ENCODE results near the gene NPR1.

Gene NPR1

GRCh38 chr1:153678519-153679336 lies at the start of gene NPR1:
Gene NPR1, plus strand, starts transcription at chr1:153678688. Its CDS starts 421 bp downstream, at chr1:153679109.
- TF ChIP-seq CTCF (conservative IDR thresholded peaks at IDR 0.05; ENCODE audit: low read depth, low read length), result no peak
- H3K4me3 ChIP-seq (ENCODE audit: low read length), result peak within 1 kb of the TSS; percentile 14
- DNase-seq (ENCODE audit: low read depth), result no peak

GRCh38 chr1:153629343-153629665 lies 49.2 kb upstream of the NPR1 start:
- DNase-seq (ENCODE audit: low read depth), result no peak

GRCh38 chr1:153629971-153630370 lies 48.5 kb upstream of the NPR1 start:
- no peak for DNase-seq (ENCODE audit: low read depth)
- no peak overlapping the region for H3K4me3 ChIP-seq (ENCODE audit: low read length)
- TF ChIP-seq CTCF (conservative IDR thresholded peaks at IDR 0.05; ENCODE audit: low read depth, low read length), result no peak

More at GRCh38 chr1:153629343-153629665, 49.2 kb upstream of the NPR1 start:
- TF ChIP-seq CTCF (conservative IDR thresholded peaks at IDR 0.05; ENCODE audit: low read depth, low read length), result no peak
- H3K4me3 ChIP-seq (ENCODE audit: low read length), result no peak overlapping the region

GRCh38 chr1:153630384-153630783 lies 48.1 kb upstream of the NPR1 start:
- no peak for DNase-seq (ENCODE audit: low read depth)
- no peak overlapping the region for H3K4me3 ChIP-seq (ENCODE audit: low read length)
- TF ChIP-seq CTCF (conservative IDR thresholded peaks at IDR 0.05; ENCODE audit: low read depth, low read length), result no peak

GRCh38 chr1:153631047-153632022 lies 47.2 kb upstream of the NPR1 start:
- no peak for DNase-seq (ENCODE audit: low read depth)
- no peak overlapping the region for H3K4me3 ChIP-seq (ENCODE audit: low read length)
- no peak for TF ChIP-seq CTCF (conservative IDR thresholded peaks at IDR 0.05; ENCODE audit: low read depth, low read length)

- no peak for TF ChIP-seq CTCF (conservative IDR thresholded peaks at IDR 0.05; ENCODE audit: low read depth, low read length)
- no peak for DNase-seq (ENCODE audit: low read depth)
- peak overlapping the region; percentile 71 for H3K4me3 ChIP-seq (ENCODE audit: low read length)
These were observed 45.2 kb upstream of the NPR1 start for GRCh38 chr1:153633161-153633753.
